NB4 (cell line): Measurements from ENCODE around the gene KSR2.

Experiments used
- DNase-seq: peaks from one replicate; pipeline ENCODE4 v3.0.0; 2010; ENCODE audit warnings: low read depth
- H3K4me3 ChIP-seq: one replicate; pipeline ENCODE4 v1.5.1; 2011; ENCODE audit warnings: mild to moderate bottlenecking, low read depth, low read length, moderate library complexity
- CTCF ChIP-seq: IDR thresholded peaks from one replicate; pipeline ENCODE4 v1.5.1; 2012; ENCODE audit warnings: low read depth, low read length
- MAX ChIP-seq: IDR thresholded peaks from 2 replicates; pipeline ENCODE4 v1.6.1; 2011; ENCODE audit warnings: low read depth, low read length
- MYC ChIP-seq: IDR thresholded peaks from 2 replicates; pipeline ENCODE4 v1.6.1; 2011; ENCODE audit warnings: low read depth, low read length
- POLR2A ChIP-seq: IDR thresholded peaks from 2 replicates; pipeline ENCODE4 v1.6.1; 2011; ENCODE audit warnings: mild to moderate bottlenecking; ENCODE audit not compliant: insufficient read length; ENCODE audit errors: extremely low read depth

KSR2 gene

GRCh38 chr12:117968826-117969659 lies at the start of gene KSR2:
KSR2 (minus strand) TSS chr12:117968990; CDS start chr12:117968255, 735 bp downstream.
- TF ChIP-seq MYC = no peak
- TF ChIP-seq POLR2A = no peak
- TF ChIP-seq MAX = no peak
- H3K4me3 ChIP-seq = no peak within 1 kb of the TSS
- peak; percentile 19 for DNase-seq

GRCh38 chr12:118017926-118018325 lies 49.1 kb upstream of the KSR2 start:
- peak overlapping the region; percentile 96 for H3K4me3 ChIP-seq
- no peak for DNase-seq
- TF ChIP-seq POLR2A = no peak
- TF ChIP-seq MAX = no peak
- TF ChIP-seq MYC = no peak
- TF ChIP-seq CTCF = no peak

- peak; percentile 93 for TF ChIP-seq POLR2A
- peak; percentile 74 for TF ChIP-seq MYC
- no peak for TF ChIP-seq CTCF
- TF ChIP-seq MAX = peak; percentile 78
- DNase-seq = peak; percentile 99
- H3K4me3 ChIP-seq = peak within 1 kb of the TSS; percentile 96
Observed at GRCh38 chr12:118016424-118017264, 47.9 kb upstream of the KSR2 start, which contains the start of gene RFC5. RFC5 (plus strand) TSS chr12:118016703; CDS start chr12:118016828, 125 bp downstream.

- no peak for TF ChIP-seq POLR2A
- no peak for TF ChIP-seq CTCF
- TF ChIP-seq MYC = no peak
- no peak for TF ChIP-seq MAX
- no peak for DNase-seq
- H3K4me3 ChIP-seq = no peak overlapping the region
Observed at GRCh38 chr12:118015944-118016343, 47.2 kb upstream of the KSR2 start.

- H3K4me3 ChIP-seq = no peak overlapping the region
- TF ChIP-seq MAX (no peak), POLR2A (no peak), CTCF (no peak), MYC (no peak)
- no peak for DNase-seq
Observed at GRCh38 chr12:118015306-118015705, 46.5 kb upstream of the KSR2 start.

- no peak for TF ChIP-seq POLR2A
- TF ChIP-seq MAX = no peak
- TF ChIP-seq MYC = no peak
- no peak for TF ChIP-seq CTCF
- no peak overlapping the region for H3K4me3 ChIP-seq
- no peak for DNase-seq
Observed at GRCh38 chr12:118013283-118013682, 44.5 kb upstream of the KSR2 start.
